Stimulated activated CD4-positive, alpha-beta T cell treated with anti-CD3 and anti-CD28 coated beads, Interleukin-1b, Interleukin-23, amount 100 ng/mL, for 4 hours (primary cell): ENCODE data around the gene GALNT18.

ENCODE experiments used
- DNase-seq, 2 donors: peaks; one replicate each; pipeline ENCODE4 v3.0.0-alpha.2; 2020; ENCODE audit warnings: low read depth in 2 of 2

GALNT18 gene

DNA sequence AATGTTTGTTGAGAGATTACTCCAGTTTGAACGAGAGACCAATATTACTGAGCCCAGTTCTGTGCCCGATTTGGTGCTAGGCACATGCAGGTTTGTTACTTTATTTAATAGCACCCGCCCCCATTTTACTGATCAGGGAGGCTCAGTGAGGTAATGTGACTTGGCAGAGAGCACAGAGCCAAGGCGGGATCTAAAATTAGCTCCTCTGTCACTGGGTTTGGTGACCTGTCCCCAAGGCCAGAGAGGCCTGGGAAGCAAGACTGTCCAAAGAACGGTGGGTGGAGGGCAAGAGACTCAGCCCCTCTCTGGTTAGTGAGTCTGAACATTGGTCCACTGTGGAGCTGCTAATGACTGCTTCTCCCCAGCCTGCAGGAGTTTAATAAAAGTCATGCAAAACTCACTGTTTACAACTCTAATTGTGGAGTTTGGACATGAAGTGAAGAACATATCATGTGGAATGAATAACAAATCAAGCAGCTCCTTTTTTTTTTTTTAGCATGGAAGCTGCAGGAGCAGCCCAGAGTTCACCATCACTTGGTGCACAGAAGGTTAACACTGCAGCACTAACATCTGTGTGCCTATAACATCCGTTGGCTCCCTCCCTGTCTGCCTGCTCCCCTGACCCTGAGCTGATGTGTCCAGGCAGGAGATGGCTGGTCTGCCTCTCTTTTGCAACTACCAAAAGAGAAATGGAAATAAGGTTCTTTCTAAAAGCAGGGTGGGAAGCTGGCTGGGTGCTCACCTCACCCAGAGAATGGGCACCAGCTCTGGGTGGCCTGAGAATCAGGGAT, 307.7 kb downstream of the GALNT18 start:
- no peak for DNase-seq

GRCh38 chr11:11313426-11313825, 308.4 kb downstream of the GALNT18 start:
- no peak for DNase-seq

DNA sequence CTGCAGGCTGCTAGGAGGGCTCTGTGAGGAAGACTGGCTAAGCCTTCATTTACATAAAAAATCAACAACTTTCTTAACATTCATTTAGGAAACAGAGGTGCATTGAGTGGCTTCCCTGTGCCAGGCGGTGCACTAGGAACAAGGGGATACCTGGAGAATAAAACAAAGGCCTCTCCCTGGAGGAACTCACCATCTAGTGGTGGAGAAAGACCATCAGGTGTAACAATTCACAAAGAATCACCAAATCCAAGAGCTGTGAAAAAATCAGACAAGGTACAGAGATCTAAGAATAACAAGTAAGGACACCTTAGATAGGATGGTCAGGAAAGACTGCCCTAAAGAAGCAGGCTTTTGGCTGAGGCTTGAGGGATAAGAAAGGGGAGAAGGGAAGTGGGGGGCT, 309.1 kb downstream of the GALNT18 start:
- no peak for DNase-seq

- no peak for DNase-seq
These were observed 310.6 kb downstream of the GALNT18 start for GRCh38 chr11:11311169-11311568.

DNA sequence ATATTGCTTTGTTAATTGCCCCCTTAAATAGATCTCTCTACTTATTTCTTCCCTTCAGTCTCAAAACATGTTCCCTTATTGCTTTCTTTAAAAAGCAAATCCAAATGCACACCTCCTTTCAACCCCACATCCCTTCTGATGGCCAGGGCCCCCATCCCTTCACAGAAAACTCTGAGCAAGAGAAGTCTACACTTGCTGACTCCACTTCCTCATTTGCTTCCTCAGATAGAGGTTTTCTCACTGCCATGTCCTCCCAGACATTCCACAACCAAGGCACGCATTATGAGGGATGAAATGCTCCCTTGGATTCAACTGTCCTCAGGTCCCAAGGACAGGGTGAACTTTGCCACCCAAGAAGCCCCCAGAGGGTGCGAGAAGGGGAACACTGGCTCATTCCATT, 311.9 kb downstream of the GALNT18 start:
- DNase-seq = no peak

GRCh38 chr11:11308249-11308648, 313.6 kb downstream of the GALNT18 start:
- no peak for DNase-seq

- DNase-seq = no peak
These were observed 314.9 kb downstream of the GALNT18 start for GRCh38 chr11:11306855-11307254.

- DNase-seq = no peak
These were observed 317.3 kb downstream of the GALNT18 start for GRCh38 chr11:11304550-11304949.

- no peak for DNase-seq
These were observed 319.2 kb downstream of the GALNT18 start for GRCh38 chr11:11302565-11302964.

DNA sequence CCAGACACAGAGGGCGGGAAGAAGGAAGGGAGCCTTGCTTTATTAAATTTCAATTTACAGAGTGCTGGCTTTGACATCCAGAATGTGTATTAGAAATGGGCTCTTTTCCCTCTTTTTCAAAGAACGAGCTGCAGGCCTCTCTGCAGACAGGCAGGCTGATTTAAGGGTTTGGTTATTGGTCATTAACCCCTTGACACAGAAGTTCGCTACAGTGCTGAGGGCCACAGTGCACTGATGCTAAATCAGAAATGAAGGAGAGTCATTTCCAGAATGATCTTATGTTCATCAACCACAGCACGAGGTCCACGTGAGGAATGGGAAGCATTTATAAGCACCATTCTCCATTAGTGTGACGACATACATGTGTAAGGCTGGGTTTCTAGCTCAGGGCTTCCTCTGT, 320.6 kb downstream of the GALNT18 start:
- no peak for DNase-seq

GRCh38 chr11:11297578-11297977, 324.2 kb downstream of the GALNT18 start:
- no peak for DNase-seq

GRCh38 chr11:11296434-11296833, 325.4 kb downstream of the GALNT18 start:
- no peak for DNase-seq

GRCh38 chr11:11294551-11294855, 327.3 kb downstream of the GALNT18 start:
- no peak for DNase-seq

- no peak for DNase-seq
These were observed 327.8 kb downstream of the GALNT18 start for GRCh38 chr11:11293798-11294550.

GRCh38 chr11:11292839-11293238, 329.0 kb downstream of the GALNT18 start:
- no peak for DNase-seq

- no peak for DNase-seq
These were observed 330.5 kb downstream of the GALNT18 start for GRCh38 chr11:11291041-11292015.

DNA sequence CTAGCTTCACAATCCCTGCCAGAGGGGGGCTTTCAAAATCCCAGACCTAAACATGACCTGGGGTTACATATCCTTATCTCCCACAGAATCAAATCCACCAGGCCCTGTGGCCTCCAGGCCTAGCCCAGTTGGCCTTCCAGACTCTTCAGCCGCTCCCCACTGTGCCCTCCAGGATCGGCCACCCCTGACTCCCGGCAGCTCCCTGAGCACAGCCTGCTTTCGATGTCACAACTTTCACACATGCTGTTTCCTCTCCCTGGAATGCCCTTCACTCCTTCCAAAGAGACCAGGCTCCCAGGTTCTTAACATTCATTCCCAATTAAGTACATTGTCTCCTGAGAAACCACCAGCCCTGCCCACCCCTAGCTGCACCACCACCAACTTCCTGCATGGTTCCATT, 331.5 kb downstream of the GALNT18 start:
- DNase-seq = no peak

- DNase-seq = no peak
These were observed 332.1 kb downstream of the GALNT18 start for GRCh38 chr11:11289669-11290068.

GRCh38 chr11:11288972-11289616, 332.7 kb downstream of the GALNT18 start:
- DNase-seq = no peak

DNA sequence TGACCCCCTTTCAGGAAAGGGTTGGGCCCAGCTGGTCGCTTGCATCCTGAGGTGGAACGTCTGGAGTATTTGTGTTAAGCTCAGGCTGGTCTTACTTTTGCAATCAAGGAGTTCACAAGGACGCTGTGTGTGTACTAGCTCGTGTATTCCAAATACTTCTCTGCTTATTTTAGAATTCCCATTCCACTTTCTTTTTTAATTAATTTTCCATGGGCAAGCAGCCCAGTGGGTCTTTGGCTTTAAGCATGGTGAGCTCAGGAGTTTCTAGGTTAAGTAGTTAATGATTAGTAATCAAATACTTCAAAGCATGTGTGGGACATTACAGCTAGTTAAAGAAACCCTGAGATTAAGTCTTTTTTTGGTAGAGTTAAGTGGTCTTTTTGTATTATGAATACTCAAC, 337.3 kb downstream of the GALNT18 start:
- no peak for DNase-seq

GRCh38 chr11:11281626-11282025, 340.2 kb downstream of the GALNT18 start:
- no peak for DNase-seq

GRCh38 chr11:11280826-11281225, 341.0 kb downstream of the GALNT18 start:
- no peak for DNase-seq
